SW480 (cell line): ENCODE measurements around the gene SPO11.

ENCODE experiments used
- DNase-seq: peaks from one replicate; pipeline ENCODE4 v3.0.0-alpha.2; 2016; ENCODE audit warnings: low spot score

SPO11 gene

GRCh38 chr20:57377350-57377749 lies 47.7 kb downstream of the SPO11 start:
- DNase-seq: no peak

- DNase-seq: no peak
Observed at GRCh38 chr20:57378107-57378506, 48.5 kb downstream of the SPO11 start.

- DNase-seq: no peak
Observed at GRCh38 chr20:57378646-57379262, 49.2 kb downstream of the SPO11 start.

GRCh38 chr20:57379263-57379647 lies 49.7 kb downstream of the SPO11 start:
- no peak for DNase-seq

GRCh38 chr20:57380081-57380750 lies 50.6 kb downstream of the SPO11 start:
- DNase-seq: no peak

GRCh38 chr20:57381596-57382503 lies 52.2 kb downstream of the SPO11 start:
- DNase-seq: peak; percentile 75

- DNase-seq: no peak
Observed at GRCh38 chr20:57382516-57382915, 52.9 kb downstream of the SPO11 start.

- DNase-seq: no peak
Observed at GRCh38 chr20:57383447-57384347, 54.1 kb downstream of the SPO11 start.

GRCh38 chr20:57384486-57384885 lies 54.9 kb downstream of the SPO11 start:
- DNase-seq: no peak

GRCh38 chr20:57384953-57385761 lies 55.6 kb downstream of the SPO11 start:
- no peak for DNase-seq

GRCh38 chr20:57385940-57386339 lies 56.3 kb downstream of the SPO11 start:
- no peak for DNase-seq

GRCh38 chr20:57386762-57387161 lies 57.2 kb downstream of the SPO11 start:
- DNase-seq: no peak

GRCh38 chr20:57387463-57387862 lies 57.9 kb downstream of the SPO11 start:
- no peak for DNase-seq

GRCh38 chr20:57387945-57388371 lies 58.4 kb downstream of the SPO11 start:
- no peak for DNase-seq

- DNase-seq: peak; percentile 84
Observed at GRCh38 chr20:57388953-57389694, 59.5 kb downstream of the SPO11 start.

- no peak for DNase-seq
Observed at GRCh38 chr20:57389695-57390603, 60.3 kb downstream of the SPO11 start.

GRCh38 chr20:57390604-57391438 lies 61.2 kb downstream of the SPO11 start, which contains the start of gene RBM38:
RBM38 (plus strand) TSS chr20:57391396; CDS start chr20:57391582, 186 bp downstream.
- DNase-seq: peak; percentile 64
